Measurements from ENCODE around the gene CD300LG. TPM values are rescaled to one million over a fixed set of nuclear protein-coding genes. Genes with fewer than 3 reads are reported as not detected.
A peak's percentile ranks its signal among the peaks of the same experiment; 100 is the strongest.

Gene CD300LG
- total RNA-seq, 1 donor from 2014 or later, result not detected

GRCh38 chr17:43900858-43901754 is 54.1 kb downstream of the CD300LG start:
- Histone ChIP-seq H3K36me3 (ENCODE audit: control insufficient read depth, insufficient read depth, low read length) (no peaks in the 10 kb centered on the region), H3K4me3 (ENCODE audit: low read depth, low read length) (peak overlapping the region; percentile 35), H3K27me3 (ENCODE audit: control insufficient read depth, insufficient read depth, low read length) (peaks cover 3% of the 10 kb centered on the region)
- TF ChIP-seq CTCF (IDR thresholded peaks at IDR 0.05; ENCODE audit: insufficient read depth, low read length, poor library complexity, severe bottlenecking), result no peak
- no peak for DNase-seq (ENCODE audit: low read depth)

- no peak for DNase-seq (ENCODE audit: low read depth)
- TF ChIP-seq CTCF (IDR thresholded peaks at IDR 0.05; ENCODE audit: insufficient read depth, low read length, poor library complexity, severe bottlenecking), result no peak
- Histone ChIP-seq H3K4me3 (ENCODE audit: low read depth, low read length) (no peak overlapping the region), H3K27me3 (ENCODE audit: control insufficient read depth, insufficient read depth, low read length) (peaks cover 7% of the 10 kb centered on the region), H3K36me3 (ENCODE audit: control insufficient read depth, insufficient read depth, low read length) (no peaks in the 10 kb centered on the region)
Measured at GRCh38 chr17:43901861-43902589, 55.0 kb downstream of the CD300LG start.

GRCh38 chr17:43905400-43905984 is 58.5 kb downstream of the CD300LG start:
- H3K36me3 ChIP-seq (ENCODE audit: control insufficient read depth, insufficient read depth, low read length), result no peaks in the 10 kb centered on the region
- TF ChIP-seq CTCF (IDR thresholded peaks at IDR 0.05; ENCODE audit: insufficient read depth, low read length, poor library complexity, severe bottlenecking), result no peak
- DNase-seq (ENCODE audit: low read depth), result no peak
- peaks cover 14% of the 10 kb centered on the region for H3K27me3 ChIP-seq (ENCODE audit: control insufficient read depth, insufficient read depth, low read length)
- no peak overlapping the region for H3K4me3 ChIP-seq (ENCODE audit: low read depth, low read length)

GRCh38 chr17:43905985-43906852 is 59.2 kb downstream of the CD300LG start:
- peaks cover 14% of the 10 kb centered on the region for H3K27me3 ChIP-seq (ENCODE audit: control insufficient read depth, insufficient read depth, low read length)
- DNase-seq (ENCODE audit: low read depth), result no peak
- H3K4me3 ChIP-seq (ENCODE audit: low read depth, low read length), result peak overlapping the region; percentile 55
- H3K36me3 ChIP-seq (ENCODE audit: control insufficient read depth, insufficient read depth, low read length), result no peaks in the 10 kb centered on the region
- no peak for TF ChIP-seq CTCF (IDR thresholded peaks at IDR 0.05; ENCODE audit: insufficient read depth, low read length, poor library complexity, severe bottlenecking)

GRCh38 chr17:43906951-43907424 is 60.0 kb downstream of the CD300LG start:
- H3K4me3 ChIP-seq (ENCODE audit: low read depth, low read length), result peak overlapping the region; percentile 55
- no peak for DNase-seq (ENCODE audit: low read depth)
- TF ChIP-seq CTCF (IDR thresholded peaks at IDR 0.05; ENCODE audit: insufficient read depth, low read length, poor library complexity, severe bottlenecking), result no peak
- H3K36me3 ChIP-seq (ENCODE audit: control insufficient read depth, insufficient read depth, low read length), result no peaks in the 10 kb centered on the region
- peaks cover 15% of the 10 kb centered on the region for H3K27me3 ChIP-seq (ENCODE audit: control insufficient read depth, insufficient read depth, low read length)

Measured in kidney epithelial cell (primary cell).